Measurements from ENCODE around the gene AUTS2.

DNA sequence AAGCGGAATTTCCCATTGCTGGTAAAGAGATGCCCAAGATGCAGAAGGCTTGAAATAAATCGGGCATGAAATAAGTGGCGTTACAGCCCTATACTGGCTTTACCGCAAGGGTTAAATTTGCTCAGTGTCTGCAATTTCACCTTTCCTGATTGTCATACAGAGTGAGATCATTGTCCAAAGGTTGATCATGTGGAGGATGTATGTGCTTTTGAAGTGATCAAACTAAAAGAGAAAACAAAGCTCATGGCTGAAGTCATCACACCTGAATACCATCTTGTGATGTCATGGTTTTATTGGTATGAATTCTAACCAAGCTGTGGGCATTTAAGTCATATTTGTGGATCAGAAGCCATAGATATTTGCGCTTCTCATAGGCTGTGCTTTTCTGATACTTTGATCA is 635.5 kb downstream of the AUTS2 start:
- TF ChIP-seq ZNF175 (CRISPR knock-in tag; IDR thresholded peaks at IDR 0.05; ENCODE audit: low read depth), result no peak
- no peak for TF ChIP-seq XRCC5 (IDR thresholded peaks at IDR 0.05; ENCODE audit: low read depth, low read length)
- TF ChIP-seq POLR2A (conservative IDR thresholded peaks at IDR 0.05), result no peak
- TF ChIP-seq, protein P1, sequence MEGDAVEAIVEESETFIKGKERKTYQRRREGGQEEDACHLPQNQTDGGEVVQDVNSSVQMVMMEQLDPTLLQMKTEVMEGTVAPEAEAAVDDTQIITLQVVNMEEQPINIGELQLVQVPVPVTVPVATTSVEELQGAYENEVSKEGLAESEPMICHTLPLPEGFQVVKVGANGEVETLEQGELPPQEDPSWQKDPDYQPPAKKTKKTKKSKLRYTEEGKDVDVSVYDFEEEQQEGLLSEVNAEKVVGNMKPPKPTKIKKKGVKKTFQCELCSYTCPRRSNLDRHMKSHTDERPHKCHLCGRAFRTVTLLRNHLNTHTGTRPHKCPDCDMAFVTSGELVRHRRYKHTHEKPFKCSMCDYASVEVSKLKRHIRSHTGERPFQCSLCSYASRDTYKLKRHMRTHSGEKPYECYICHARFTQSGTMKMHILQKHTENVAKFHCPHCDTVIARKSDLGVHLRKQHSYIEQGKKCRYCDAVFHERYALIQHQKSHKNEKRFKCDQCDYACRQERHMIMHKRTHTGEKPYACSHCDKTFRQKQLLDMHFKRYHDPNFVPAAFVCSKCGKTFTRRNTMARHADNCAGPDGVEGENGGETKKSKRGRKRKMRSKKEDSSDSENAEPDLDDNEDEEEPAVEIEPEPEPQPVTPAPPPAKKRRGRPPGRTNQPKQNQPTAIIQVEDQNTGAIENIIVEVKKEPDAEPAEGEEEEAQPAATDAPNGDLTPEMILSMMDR (IDR thresholded peaks at IDR 0.05 in 2 of 3, conservative IDR thresholded peaks at IDR 0.05 in 1 of 3; ENCODE audit: insufficient read depth in 2 of 3, low read depth in 1 of 3, low read length in 3 of 3), result no peak
